ENCODE results near the gene COPS3.

The COPS3 gene

DNA sequence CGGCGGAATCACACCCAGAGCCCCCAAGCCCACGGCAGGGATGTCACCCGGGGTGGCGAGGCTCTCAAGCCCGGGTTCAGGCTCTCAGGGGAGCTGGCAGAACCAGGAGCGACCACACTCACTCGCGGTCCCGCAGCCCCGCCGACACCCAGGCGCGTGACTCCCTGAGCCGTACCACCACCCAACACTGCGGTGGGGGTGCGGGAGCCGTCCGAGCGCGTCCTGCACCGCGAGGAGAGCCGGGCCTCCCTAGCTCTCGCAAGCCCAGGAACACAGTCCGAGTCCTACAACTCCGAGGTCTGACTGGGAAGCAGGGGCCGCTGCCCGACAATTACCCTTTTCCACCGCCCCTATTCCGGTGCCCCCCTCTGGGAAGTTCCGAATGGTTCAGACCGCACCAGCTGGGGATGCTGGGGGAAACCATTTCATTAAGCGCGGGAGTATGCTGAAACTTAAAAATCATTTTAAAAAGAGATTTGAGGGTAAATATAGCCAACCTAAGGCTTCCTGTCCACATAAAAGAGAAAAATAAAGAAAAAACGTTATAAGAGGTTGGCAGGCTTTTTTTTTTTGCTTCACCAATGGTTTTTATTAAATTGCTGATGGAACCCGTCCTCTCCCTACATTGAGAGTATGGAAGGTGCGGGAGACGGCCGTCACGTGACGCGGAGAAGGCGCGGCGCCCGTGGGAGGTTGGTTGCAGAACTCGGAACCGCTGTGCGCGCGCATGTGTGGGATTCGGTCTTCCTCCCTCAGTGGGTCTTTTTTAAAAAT lies 43.8 kb downstream of the COPS3 start, which contains the start of gene FLCN:
Gene FLCN (minus strand): TSS at position 143 of the 774 bp plus-strand sequence. CDS start 9,031 bp downstream, outside the sequence.
- peak; percentile 94 for DNase-seq

DNA sequence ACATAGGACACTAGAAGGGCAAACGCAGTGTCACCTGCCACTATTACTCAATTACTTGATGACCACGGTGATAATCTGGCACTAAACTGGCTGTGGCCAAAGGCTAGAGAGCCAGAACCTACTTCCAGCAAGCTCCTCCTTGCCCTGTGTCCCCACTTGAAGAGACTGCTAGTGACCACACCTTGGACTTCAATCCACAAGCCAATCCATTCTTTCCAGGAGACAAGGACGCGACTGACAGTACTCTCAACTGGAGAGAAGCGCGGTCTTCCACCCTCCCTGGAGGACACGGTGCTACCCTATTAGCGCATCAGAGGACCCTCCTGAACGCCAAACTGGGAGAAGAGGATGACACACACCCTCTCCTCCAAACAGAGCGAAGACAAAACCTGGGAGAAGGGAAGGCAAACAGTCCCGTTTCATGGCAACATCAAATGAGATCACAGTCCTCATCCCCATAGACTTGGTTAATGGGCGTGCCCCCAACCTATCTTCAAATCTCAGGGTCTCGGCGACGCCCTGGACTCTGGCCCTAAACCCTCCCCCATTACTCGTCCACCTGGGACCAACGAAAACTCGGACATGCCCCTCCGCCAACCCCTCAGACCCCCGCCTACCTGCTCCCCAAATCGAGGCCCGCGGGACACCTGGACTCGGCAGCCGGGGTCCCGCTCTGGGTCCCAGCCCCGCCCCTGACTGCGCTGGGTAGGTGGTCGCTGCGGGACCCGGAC lies 44.6 kb downstream of the COPS3 start:
- DNase-seq = peak; percentile 73

DNA sequence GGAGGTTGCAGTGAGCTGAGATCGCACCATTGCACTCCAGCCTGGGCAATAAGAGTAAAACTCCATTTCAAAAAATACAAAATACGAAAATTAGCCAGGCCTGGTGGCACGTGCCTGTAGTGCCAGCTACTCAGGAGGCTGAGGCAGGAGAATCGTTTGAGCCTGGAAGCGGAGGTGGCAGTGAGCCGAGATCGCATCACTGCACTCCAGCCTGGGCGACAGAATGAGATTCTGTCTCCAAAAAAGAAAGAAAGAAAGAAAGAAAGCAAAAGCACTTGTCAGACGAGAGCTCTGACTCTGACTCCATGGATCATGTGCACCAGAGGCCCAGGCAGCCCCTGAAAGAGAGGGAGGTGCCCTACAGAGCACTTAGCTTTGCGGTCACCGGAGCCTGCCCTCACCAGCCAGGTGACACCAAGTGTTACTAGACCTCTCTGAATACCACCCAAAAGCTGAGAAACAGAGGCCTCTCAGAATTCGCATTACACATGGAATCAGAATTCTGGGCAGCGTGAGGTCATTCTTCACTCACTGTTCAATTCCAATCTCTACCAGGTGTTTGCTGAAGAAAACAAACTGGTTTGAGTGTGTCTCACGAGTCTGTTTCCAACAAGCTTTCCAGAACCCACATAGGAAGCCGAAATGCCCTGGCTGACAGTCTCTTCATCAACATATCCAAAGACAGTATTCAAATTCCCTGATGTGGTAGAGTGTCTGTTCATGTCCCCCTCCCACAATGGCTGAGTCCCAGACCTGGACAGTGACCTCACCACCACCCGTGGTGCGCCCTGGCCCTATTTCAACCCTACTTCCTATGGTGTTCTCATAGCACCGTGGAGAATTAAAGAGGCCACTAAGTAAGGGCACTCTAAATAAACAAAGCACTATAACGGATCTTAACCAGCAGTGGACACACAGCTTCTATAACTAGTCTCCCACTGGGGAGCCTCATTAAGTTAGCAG lies 45.6 kb downstream of the COPS3 start:
- DNase-seq = no peak

DNA sequence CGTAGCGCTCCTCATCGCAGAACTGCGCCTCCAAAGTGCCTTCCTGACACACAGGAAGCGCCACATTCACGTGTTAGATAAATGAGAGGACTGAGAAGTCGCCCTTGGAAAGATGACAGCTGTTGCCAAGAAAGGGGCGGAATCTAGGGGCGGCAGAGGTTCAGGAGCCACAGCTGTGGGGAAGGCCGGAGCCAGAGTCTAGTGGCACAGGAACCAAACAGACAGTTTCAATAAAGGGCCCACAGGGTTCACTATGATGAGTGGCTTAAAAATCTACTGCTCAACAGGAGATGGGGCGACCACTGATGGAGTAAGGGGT lies 48.8 kb downstream of the COPS3 start:
- DNase-seq = no peak

DNA sequence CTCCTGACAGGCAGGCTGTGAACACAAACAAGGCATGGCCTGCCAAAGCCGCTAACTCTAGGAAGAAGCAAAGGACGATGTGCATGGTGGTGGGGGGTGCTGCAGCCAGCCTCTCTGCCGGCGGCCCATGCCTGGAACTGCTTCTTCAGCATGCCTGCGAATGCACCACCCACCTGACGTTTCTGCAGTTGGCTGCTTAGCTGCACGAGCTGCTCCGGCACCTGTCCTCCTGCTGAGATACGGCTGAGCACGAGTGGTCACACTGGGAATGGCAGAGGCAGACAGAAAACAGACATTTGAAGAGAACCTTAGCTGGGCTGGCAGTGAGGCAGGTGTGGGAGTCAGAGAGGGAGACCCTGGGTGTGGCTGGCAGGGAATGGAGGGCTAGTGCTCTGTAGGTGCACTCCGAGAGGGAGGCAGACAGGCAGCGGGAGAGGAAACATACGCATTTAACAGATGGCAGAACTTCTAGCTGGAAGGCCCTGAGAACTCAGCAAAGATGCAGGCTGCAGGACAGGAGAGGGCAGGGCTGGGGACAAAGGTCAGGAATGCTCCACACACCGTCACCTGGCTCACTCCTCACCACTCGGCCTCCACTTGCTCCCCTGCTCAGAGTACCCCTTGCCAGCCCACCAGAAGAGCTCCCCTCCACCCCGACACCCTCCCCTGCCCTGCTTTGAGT lies 49.3 kb downstream of the COPS3 start:
- no peak for DNase-seq

DNA sequence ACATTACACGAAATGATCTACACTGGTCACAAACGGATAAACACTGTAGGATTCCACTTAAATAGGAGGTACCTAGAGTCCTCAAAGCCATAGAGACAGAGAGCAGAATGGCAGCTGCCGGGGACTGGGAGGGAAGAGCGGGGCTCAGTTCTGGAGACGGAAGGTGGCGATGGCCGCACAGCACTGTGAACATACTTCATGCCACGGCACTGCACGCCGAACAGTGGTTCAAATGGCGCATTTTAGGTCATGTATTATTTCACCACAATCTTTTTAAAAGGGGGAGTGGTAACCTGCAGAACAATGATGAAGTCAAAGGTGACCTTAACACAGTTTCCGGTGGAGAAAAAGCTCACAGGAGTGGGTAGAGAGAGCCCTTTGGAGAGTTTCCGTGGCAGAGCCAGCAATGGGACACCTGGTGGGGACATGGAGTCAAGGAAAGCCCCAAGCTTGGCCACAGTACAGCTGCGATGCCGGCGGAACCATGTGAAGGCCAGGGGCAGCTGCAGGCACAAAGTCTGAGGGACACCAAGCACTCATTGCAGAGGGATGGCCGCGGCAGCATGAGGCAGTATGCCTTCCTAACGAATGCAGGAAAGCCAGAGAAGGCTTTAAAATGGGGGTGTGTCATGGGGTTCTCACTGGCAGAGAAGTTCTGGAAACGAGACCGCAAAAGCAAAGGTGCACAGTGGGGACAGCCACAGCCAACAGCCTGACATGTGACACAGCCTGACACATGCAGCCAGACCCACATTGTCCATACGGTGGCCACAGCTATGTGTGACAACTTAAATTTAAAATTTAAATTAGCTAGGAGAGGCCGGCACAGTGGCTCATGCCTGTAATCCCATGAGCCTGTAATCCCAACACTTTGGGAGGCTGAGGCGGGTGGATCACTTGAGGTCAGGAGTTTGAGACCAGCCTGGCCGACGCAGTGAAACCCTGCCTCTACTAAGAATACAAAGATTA lies 51.3 kb downstream of the COPS3 start:
- no peak for DNase-seq

DNA sequence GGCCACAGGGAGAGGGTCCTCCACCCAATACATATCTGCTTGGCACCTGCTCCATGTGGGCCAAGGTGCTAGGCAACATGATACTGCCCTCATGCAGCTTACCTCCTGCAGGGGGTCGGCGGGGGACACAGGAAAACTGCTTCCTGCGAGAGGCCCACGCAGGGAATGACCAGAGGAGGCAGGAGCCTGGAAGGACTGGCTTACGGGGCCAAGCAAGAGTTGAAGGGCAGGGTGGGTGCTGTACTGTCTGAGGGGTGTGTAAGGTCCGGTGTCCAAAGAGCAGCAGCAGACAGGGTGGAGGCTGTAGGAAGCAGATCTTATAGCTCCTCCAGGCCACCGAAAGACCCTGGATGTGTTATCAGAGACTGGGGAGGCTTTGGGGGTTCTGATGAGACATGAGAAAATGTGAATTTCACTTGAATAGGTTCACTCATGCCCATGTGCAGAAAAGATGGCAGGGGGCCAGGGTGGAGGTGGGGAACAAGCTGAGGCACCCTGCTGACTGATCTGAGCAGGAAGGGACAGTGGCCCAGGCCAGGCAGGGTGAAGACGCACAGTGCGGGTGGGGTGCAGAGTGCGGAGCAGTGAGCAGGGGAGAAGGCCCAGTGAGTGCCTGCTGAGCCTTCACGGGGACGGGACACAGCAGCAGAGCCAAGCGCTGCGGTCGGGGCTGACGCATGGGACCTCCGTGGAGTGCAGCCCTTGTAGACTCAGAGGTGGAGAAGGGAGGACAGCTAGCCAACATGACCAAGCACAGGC lies 52.3 kb downstream of the COPS3 start:
- DNase-seq = no peak

DNA sequence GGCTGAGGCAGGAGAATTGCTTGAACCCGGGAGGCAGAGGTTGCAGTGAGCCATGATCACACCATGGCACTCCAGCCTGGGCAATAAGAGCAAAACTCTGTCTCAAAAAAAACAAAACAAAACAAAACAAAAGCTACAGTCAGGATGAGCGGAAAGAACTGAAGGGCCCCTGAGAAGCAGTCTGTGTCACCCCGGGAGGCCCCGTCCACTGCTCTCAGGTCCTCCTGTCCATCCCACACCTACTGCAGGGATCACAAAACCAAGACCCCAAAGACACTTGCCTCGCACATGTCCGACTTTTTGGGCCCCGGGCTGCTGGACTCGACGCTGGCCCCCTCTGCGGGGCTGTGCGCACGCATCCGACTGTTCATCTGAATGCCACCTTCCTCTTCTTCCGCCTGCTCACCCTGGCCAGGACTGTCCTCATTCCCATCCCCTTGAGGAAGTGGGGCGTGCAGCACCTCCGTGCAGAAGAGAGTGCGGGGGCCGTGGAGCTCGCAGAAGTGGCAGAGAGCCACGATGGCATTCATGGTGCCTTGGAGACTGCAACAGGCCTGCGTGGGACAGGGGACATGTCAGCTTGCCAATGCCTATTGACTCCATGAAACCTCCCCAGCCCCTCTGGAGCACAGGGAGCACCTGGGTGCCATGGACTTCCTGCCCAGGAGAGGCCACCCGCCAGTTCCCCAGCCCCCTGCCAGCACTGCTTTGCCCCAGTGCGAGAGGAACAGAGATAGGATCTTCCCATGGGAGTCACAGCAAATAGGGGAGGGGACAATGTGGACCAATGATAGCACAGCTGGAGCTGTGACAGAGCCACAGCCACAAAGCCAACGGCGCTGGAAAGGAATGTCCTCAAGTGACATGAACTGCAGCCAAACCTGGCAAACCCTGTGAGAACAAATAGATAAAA lies 53.2 kb downstream of the COPS3 start:
- DNase-seq = no peak

DNA sequence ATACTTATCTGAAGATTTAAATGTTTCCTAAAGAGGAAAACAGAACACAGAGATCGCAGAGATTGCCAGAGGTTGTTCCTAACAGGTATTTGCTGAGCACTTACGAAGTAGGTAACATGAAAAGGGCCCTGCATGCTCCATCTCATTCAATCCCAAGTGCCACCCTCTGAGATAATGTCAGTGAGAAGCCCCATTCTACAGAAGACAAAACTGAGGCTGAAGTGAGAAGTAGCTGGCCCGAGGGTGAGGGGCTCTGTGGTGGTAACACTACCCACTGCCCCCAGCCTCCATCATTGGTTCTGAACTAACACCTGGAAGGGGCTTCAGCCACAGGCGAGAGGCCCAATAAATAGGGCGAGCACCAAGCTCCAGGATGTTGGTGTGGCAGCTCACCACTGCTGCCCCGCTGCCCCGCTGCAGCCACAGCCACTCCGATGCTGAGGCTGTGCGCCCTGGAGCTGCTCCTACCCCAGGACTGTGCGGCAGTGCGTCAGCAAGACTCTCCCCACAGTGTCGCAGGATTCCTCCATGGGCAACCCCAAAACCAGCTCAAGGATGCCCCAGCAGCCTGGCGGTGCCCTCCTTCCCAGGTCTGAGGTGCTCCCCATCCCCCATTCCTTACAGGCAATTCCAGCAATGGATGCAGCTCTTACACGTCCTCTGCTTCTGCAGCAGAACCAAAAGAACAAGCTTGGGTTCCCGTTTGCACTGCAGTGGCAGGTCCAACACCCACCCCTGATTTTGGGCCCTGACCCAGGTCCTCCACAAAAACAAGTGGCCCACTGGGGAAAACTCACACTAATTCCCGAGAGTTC lies 54.4 kb downstream of the COPS3 start:
- DNase-seq = no peak

DNA sequence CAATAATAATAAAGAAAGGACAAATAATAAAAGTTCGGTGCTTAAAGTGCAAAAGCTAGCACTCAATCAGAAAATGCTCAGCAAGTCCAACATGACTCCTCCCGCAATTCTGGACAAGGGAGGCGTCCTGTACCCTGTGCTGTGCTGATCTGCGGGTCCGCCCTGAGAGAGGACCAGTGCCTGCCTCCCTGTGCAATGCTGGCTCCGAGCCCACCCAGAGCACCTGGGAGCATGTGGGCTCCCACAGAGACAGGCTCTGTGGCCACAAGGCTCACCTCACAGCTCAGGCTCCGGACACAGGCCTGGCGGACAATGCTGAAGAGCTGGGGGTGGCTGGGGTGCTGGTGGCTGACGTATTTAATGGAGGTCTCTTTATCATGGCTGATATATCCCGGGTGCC lies 55.1 kb downstream of the COPS3 start:
- DNase-seq = no peak

DNA sequence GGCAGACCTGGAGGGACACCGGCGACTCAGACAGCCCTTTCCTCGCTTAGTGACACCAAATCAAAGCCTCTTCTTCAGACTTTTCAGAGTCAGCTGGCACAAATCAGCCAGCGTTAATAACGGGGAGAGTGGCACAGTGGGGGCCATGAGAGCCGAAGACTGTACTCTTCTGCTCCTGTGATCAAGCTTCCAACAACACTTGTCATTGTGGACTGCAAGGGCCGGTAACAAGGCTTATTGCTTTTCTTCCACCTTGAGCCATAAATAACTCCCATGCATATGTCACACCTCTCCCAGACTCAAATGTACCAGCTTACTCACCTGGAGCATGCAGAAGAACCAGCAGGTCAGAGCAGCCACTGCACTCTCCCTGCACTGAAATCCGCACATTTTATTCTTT lies 56.9 kb downstream of the COPS3 start:
- DNase-seq = no peak

DNA sequence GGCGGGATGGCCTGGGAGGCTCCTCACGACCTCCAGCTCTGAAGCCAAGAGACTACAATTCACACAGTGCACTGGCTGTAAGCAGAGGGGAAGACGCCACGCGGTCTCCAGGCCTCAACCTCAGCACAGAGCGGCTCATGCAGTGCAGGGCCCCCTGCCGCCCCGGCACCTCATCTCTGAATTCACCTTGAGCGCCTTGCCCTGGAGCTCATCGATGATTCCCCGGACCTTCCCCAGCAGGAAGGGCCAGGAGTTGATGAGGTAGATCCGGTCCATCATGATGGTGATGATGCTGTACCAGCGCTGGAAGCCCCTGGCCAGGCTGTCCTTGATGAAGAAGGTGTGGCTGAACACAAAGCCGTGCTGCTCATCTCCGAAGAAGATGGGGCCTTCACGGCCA lies 57.3 kb downstream of the COPS3 start:
- no peak for DNase-seq

DNA sequence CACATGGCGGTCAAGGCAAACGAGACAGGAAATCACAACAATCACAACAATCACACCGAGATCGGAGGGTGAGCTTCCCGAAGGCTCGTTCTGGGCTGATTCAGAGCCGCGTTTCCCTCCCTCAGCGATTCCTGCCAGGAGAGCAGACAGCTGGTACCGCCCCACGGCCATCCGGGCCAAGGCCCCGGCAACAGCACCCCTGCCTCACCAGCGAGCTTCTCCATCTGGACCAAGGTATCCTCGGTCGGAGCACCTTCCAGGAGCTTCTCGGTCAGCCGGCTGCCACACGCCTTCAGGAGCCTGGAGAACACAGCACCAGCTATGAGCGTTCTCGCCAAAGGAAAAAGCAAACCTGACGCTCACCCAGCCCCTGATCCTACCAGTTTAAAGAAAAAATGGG lies 59.7 kb downstream of the COPS3 start:
- no peak for DNase-seq

DNA sequence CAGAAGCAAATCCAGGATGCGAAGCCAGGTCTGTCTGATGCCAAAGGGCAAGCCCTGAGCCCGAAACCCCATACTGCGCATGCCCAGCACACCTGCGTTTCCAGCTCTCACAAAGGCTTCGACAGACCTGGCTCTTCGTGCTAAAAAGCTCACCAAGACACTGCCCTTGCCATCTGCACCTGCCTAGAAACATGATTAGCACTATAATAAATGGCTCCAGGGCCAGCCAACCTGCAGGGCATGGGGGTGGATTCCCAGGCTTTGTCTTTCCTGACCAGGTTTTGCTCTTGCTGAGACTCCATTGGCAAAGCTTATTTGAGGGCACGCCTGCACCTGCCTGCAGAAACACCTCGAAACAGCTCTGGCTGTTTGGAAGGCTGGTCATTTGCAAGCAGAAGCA lies 60.5 kb downstream of the COPS3 start:
- DNase-seq = no peak

DNA sequence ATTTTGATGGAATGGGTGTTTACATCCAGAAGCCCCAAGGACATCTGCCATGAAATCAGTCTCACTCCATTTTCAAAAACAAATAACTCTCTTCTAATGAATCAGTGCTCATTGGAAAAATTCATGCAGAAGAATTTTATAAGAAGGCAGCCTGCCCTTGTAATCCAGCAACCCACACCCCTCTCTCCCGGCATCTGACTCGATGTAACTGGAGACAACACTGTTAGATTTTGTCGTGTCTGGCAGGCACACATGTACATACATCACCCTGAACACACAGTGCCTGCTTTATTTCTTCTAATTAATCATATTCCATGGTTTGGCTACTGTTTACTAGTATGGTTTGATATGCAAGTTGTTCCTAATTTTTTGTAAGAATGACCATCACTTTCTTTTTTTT lies 63.1 kb downstream of the COPS3 start:
- DNase-seq = no peak

DNA sequence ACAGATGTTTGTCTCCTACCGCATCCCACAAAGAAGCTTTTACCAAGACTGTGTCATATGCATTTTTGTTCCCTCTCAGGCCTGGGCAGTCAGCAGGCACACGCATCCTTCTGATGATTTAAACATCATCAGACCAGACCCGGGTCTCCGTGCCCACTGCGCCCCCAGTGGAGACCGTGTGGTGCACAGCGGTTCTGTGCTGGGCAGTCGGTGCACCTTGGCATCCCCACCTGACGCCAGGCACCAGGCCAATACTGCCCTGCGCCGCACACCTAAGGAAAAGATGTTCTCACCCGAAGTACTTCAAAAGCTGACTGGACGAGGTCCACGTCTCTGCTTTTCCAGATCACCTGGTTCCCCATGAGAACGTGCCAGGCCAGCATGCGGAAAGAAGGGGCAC lies 64.3 kb downstream of the COPS3 start:
- no peak for DNase-seq

DNA sequence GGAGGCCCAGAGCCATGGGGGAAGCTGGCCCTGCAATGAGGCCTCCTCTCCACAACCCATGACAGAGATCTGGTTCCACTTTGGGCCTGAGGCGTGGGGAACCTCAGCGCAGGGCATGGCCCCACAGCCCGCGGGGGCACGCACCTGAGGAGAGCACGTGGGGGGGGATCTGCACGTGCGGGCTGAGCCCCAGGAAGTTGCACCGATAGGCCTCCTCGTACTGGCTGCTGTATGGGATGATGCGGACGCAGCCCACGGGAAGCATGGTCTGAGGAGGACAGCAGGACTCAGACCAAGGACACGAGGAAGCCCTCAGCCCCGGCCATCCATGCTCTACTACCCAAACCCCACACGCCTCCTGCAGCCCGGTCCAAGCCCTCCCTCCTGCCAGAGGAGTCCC lies 64.8 kb downstream of the COPS3 start:
- DNase-seq = no peak

DNA sequence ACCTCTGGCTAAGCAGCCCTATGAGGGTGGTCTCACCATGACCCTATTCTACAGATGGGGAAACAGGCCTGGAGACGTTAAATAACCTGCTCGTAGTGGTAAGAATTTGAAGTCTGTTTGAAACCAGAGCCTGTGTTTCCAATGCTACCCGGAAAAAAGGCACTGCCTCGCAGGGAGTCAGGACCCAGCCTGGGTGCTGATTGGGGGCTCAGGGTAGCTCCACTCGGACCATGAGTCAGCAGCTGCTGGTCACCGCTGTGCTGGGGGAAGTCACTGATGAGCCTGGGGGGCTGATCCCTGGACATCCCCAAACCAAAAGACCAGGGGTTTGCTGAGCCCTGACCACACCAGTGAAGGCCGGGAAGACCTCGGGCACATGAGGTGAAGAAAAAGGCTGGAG lies 65.5 kb downstream of the COPS3 start:
- DNase-seq = no peak
